Spleen (tissue), 7 donors: Measurements from ENCODE around the gene NSUN6.

Experiments
- POLR2A ChIP-seq, 3 donors: fragments of 450-650 bp; IDR thresholded peaks; one replicate each; pipeline ENCODE4 v1.5.1; 2017; ENCODE audit warnings: antibody characterized with exemption in 3 of 3, mild to moderate bottlenecking in 1 of 3
- POLR2AphosphoS5 ChIP-seq, 3 donors: sonication (generic); formaldehyde crosslinking; IDR thresholded peaks; one replicate each; pipeline ENCODE4 v1.5.1; 2017; ENCODE audit warnings: antibody characterized with exemption in 3 of 3
- TF ChIP-seq, protein P1 (sequence below), 11 experiments: fragments of 200-600 bp in 7 of 11; fragments of 450-650 bp in 4 of 11; sonication (generic) in 4 of 11; IDR thresholded peaks in 8 of 11; conservative IDR thresholded peaks in 3 of 11; 1 replicate in 7 of 11; 2 replicates in 4 of 11; pipeline versions ENCODE4 v1.4.0 to v1.8.0; 2016 to 2021; ENCODE audit warnings: antibody characterized with exemption in 11 of 11, inconsistent platforms in 4 of 11, mild to moderate bottlenecking in 1 of 11
- donor health status: DM: no; HTN: no; CAD: no; lungs with moderate emphysema.
- donor health status: DM: no; HTN: no; CAD: no.
- donor health status: DM: no; HTN: no; CAD: no.

DNA sequence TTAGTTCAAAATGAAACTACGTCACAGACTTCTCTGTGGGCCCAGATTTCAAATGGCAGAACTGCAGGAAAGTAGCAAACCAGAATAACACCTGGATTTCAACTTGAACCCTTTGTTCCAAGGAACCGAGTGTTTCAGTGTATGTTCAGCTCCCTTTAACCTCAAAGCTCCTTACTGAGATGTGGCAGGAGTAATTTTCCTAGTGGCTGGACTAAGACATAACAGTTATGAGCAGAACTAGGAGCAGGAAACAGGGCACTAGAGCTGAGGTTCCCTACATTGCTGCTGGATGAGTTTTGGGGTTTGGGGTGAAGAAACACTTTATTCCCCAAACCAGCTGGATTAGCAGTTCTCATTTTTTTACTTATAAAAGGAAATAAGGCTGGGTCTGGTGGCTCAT is 50.1 kb downstream of the NSUN6 start:
- TF ChIP-seq POLR2A (IDR thresholded peaks at IDR 0.05) (no peak), POLR2AphosphoS5 (IDR thresholded peaks at IDR 0.05) (no peak)
- TF ChIP-seq, protein P1, sequence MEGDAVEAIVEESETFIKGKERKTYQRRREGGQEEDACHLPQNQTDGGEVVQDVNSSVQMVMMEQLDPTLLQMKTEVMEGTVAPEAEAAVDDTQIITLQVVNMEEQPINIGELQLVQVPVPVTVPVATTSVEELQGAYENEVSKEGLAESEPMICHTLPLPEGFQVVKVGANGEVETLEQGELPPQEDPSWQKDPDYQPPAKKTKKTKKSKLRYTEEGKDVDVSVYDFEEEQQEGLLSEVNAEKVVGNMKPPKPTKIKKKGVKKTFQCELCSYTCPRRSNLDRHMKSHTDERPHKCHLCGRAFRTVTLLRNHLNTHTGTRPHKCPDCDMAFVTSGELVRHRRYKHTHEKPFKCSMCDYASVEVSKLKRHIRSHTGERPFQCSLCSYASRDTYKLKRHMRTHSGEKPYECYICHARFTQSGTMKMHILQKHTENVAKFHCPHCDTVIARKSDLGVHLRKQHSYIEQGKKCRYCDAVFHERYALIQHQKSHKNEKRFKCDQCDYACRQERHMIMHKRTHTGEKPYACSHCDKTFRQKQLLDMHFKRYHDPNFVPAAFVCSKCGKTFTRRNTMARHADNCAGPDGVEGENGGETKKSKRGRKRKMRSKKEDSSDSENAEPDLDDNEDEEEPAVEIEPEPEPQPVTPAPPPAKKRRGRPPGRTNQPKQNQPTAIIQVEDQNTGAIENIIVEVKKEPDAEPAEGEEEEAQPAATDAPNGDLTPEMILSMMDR (IDR thresholded peaks at IDR 0.05 in 8 of 11, conservative IDR thresholded peaks at IDR 0.05 in 3 of 11): no peak
